Lower leg skin (tissue), 3 donors: ENCODE data around the gene F8.

Experiments used
- CTCF ChIP-seq, 3 donors: fragments of 450-650 bp; IDR thresholded peaks; one replicate each; pipeline ENCODE4 v1.5.1; 2016; ENCODE audit warnings: antibody characterized with exemption in 3 of 3, mild to moderate bottlenecking in 3 of 3, moderate library complexity in 2 of 3
- POLR2A ChIP-seq, 2 donors: fragments of 450-650 bp; IDR thresholded peaks; one replicate each; pipeline ENCODE4 v1.6.1; 2016 to 2017; ENCODE audit warnings: antibody characterized with exemption in 2 of 2, mild to moderate bottlenecking in 1 of 2, moderate library complexity in 1 of 2

DNA sequence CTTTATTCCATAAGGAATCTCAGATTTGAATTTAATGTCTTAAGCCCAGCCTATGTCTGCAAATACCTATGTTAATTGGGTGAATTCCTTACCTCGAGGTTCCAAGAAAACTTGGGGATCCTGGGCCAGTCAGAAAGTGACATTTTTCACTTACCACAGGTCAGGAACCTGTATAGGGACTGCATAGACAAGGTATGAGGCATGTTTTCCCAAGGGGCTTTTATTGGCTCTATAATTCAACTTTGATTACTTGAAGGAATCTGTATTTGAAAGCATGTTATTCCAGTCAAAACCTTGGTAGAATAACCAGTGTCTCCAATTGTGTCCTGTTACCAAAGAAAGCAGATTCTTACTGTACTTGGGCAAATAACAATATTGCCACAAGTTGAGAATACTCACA, 208.7 kb downstream of the F8 start:
- TF ChIP-seq CTCF (IDR thresholded peaks at IDR 0.05) (no peak), POLR2A (IDR thresholded peaks at IDR 0.05) (no peak)
